ENCODE measurements around the gene BPIFA3. TPM values are rescaled to one million over a fixed set of nuclear protein-coding genes. Genes with fewer than 3 reads are reported as not detected.

BPIFA3 gene
- total and polyA plus RNA-seq, 9 of the 15 experiments (the other 6 are each of a cell fraction or from before 2014, with no cell fraction given), result not detected

GRCh38 chr20:33177866-33178265 is 39.3 kb upstream of the BPIFA3 start:
- ATAC-seq (no peak), FAIRE-seq (no peak), DNase-seq (ENCODE audit: extremely low read depth in 1 of 4, low spot score in 3 of 4) (no peak)
- Histone ChIP-seq H3K4me3 (no peak overlapping the region), H3K9ac (ENCODE audit: insufficient read depth in 1 of 2, low read depth in 2 of 2, low read length in 2 of 2) (no peak overlapping the region), H3K4me1 (replicated peaks in 1 of 2; ENCODE audit: control insufficient read depth in 2 of 2, insufficient read depth in 2 of 2, low read length in 2 of 2) (no peaks in the 10 kb centered on the region), H3K36me3 (ENCODE audit: control insufficient read depth, insufficient read depth, low read length) (no peaks in the 10 kb centered on the region), H3K79me2 (ENCODE audit: control insufficient read depth, insufficient read depth, low read length) (no peaks in the 10 kb centered on the region), H3K9me1 (ENCODE audit: control insufficient read depth, insufficient read depth, low read length) (no peaks in the 10 kb centered on the region), H3K27me3 (ENCODE audit: control insufficient read depth in 2 of 2, insufficient read depth in 2 of 2, low read length in 2 of 2) (peaks cover 4 to 42% of the 10 kb centered on the region in 2 experiments; a peak in 3 of 5 replicates), H3K9me3 (replicated peaks; ENCODE audit: control insufficient read depth, insufficient read depth, low read depth, low read length) (no peaks in the 10 kb centered on the region), H3K4me2 (ENCODE audit: insufficient read depth, low read length) (no peak overlapping the region), H3K27ac (ENCODE audit: extremely low read depth, low read depth, low read length) (no peak overlapping the region), H4K20me1 (replicated peaks; ENCODE audit: control insufficient read depth, insufficient read depth, low read length) (peaks cover 3% of the 10 kb centered on the region; the same call in 1 of the 2 replicates), H2AFZ (ENCODE audit: low read depth, low read length) (no peak overlapping the region)
- in situ Hi-C loops (cut with MboI) (no loop called here), intact Hi-C loops (cut with micrococcal nuclease) (no loop called here)
- BruUV-seq (replicated peaks), result no TSS peak
- ChIA-PET POLR2A (interaction anchor here (1.0 kb wide), 1 partner anchor 157 kb away, joined by 3 read pairs; no protein-coding TSS in a partner anchor), CTCF (ENCODE audit: low intra/inter-chr PET ratio) (no interaction called here)
- TF ChIP-seq PHF21A (IDR thresholded peaks at IDR 0.05; ENCODE audit: borderline replicate concordance, low read depth) (no peak), KLF16 (IDR thresholded peaks at IDR 0.05) (no peak), MLX (CRISPR knock-in tag; conservative IDR thresholded peaks at IDR 0.05) (no peak), FOXK1 (CRISPR knock-in tag; IDR thresholded peaks at IDR 0.05; ENCODE audit: borderline replicate concordance) (no peak), MBD2 (IDR thresholded peaks at IDR 0.05; ENCODE audit: borderline replicate concordance, low read depth) (no peak), POLR3G (IDR thresholded peaks at IDR 0.05; ENCODE audit: extremely low read depth, insufficient read length, insufficient replicate concordance) (no peak), RBM15 (IDR thresholded peaks at IDR 0.05; ENCODE audit: insufficient read depth, low read length) (no peak), CREBBP (IDR thresholded peaks at IDR 0.05; ENCODE audit: low read depth, low read length) (no peak), SIRT6 (IDR thresholded peaks at IDR 0.05; ENCODE audit: low read depth, low read length) (no peak), TSC22D4 (tag; IDR thresholded peaks at IDR 0.05) (no peak), LEF1 (IDR thresholded peaks at IDR 0.05) (no peak)
- 2% methylated on average over 9 of the region's 9 CpGs for WGBS (ENCODE audit: insufficient coverage, low coverage, missing lambda C conversion rate)

Measured in K562 (cell line).